Tibial artery (tissue), 4 donors: ENCODE data around the gene NABP2.

ENCODE experiments used
- DNase-seq, 2 donors: peaks; one replicate each; pipeline ENCODE4 v3.0.0-alpha.2; 2019
- H3K27ac ChIP-seq, 2 donors: fragments of 200-600 bp; sonication (generic) in 1 of 2; 1 replicate in 1 of 2; 2 replicates in 1 of 2; pipeline ENCODE4 v1.5.1; 2018 to 2019; ENCODE audit warnings: mild to moderate bottlenecking in 1 of 2
- H3K27me3 ChIP-seq, 2 donors: fragments of 200-600 bp; sonication (generic) in 1 of 2; one replicate each; pipeline versions ENCODE4 v1.5.1 to v1.6.0; 2016 to 2019
- H3K36me3 ChIP-seq, 3 donors: fragments of 200-600 bp; sonication (generic) in 2 of 3; one replicate each; pipeline ENCODE4 v1.5.1; 2016 to 2019; ENCODE audit warnings: mild to moderate bottlenecking in 2 of 3
- H3K4me1 ChIP-seq, 4 donors: fragments of 200-600 bp; sonication (generic) in 2 of 4; 1 replicate in 3 of 4; 2 replicates in 1 of 4; pipeline ENCODE4 v1.5.1; 2016 to 2019
- H3K4me3 ChIP-seq, 2 donors: fragments of 200-600 bp; sonication (generic) in 1 of 2; 1 replicate in 1 of 2; 2 replicates in 1 of 2; pipeline ENCODE4 v1.5.1; 2018 to 2019; ENCODE audit warnings: mild to moderate bottlenecking in 2 of 2
- H3K9me3 ChIP-seq, 3 donors: fragments of 200-600 bp; sonication (generic) in 1 of 3; one replicate each; pipeline ENCODE4 v1.5.1; 2016 to 2019
- intact Hi-C: fragments of 100-400 bp; cut with DNase I; formaldehyde crosslinking; loops from one replicate; pipeline ENCODE4 v1.15.0; 2023; ENCODE audit warnings: low total_unique reads
- TF ChIP-seq, protein P1 (sequence below), 2 experiments: fragments of 200-600 bp in 1 of 2; fragments of 450-650 bp in 1 of 2; IDR thresholded peaks; one replicate each; pipeline ENCODE4 v1.5.1; 2017 to 2019; ENCODE audit warnings: antibody characterized with exemption in 2 of 2, mild to moderate bottlenecking in 1 of 2, moderate library complexity in 1 of 2

NABP2 gene

GRCh38 chr12:56247923-56248322, 23.8 kb downstream of the NABP2 start:
- H3K36me3 ChIP-seq: peaks cover 97 to 99% (median 97%) of the 10 kb centered on the region in 3 donors
- no peaks in the 10 kb centered on the region for H3K9me3 ChIP-seq
- H3K27ac ChIP-seq: no peak overlapping the region
- no peak for DNase-seq
- H3K4me1 ChIP-seq: no peaks in the 10 kb centered on the region
- no peaks in the 10 kb centered on the region for H3K27me3 ChIP-seq
- no peak overlapping the region for H3K4me3 ChIP-seq
- TF ChIP-seq, protein P1, sequence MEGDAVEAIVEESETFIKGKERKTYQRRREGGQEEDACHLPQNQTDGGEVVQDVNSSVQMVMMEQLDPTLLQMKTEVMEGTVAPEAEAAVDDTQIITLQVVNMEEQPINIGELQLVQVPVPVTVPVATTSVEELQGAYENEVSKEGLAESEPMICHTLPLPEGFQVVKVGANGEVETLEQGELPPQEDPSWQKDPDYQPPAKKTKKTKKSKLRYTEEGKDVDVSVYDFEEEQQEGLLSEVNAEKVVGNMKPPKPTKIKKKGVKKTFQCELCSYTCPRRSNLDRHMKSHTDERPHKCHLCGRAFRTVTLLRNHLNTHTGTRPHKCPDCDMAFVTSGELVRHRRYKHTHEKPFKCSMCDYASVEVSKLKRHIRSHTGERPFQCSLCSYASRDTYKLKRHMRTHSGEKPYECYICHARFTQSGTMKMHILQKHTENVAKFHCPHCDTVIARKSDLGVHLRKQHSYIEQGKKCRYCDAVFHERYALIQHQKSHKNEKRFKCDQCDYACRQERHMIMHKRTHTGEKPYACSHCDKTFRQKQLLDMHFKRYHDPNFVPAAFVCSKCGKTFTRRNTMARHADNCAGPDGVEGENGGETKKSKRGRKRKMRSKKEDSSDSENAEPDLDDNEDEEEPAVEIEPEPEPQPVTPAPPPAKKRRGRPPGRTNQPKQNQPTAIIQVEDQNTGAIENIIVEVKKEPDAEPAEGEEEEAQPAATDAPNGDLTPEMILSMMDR (IDR thresholded peaks at IDR 0.05): no peak
- intact Hi-C loops: no loop called here

DNA sequence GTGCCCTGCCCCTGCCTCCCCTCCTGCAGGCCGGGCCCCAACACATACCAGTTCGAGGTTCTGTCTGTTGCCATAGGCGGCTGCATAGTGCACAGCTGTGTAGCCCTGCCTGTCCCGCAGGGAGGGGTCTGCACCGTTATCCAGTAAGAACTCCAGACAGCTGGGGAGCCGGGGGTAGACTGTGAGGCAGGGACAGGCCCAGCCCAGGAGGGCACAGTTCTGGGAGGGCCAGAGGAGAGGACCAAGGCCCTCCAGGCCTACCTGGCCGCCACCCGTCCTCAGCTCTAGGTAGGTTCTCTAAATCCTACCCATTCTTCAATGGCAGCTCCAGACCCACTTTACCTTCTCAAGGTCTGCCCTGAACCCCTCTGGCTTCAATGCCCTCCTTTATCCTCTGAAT, 24.6 kb downstream of the NABP2 start:
- intact Hi-C loops: no loop called here
- DNase-seq: no peak
- TF ChIP-seq, protein P1 (IDR thresholded peaks at IDR 0.05): no peak
- Histone ChIP-seq H3K9me3 (no peaks in the 10 kb centered on the region), H3K36me3 (peaks cover 97 to 99% (median 97%) of the 10 kb centered on the region in 3 donors), H3K27ac (no peak overlapping the region), H3K4me3 (no peak overlapping the region), H3K27me3 (no peaks in the 10 kb centered on the region), H3K4me1 (no peaks in the 10 kb centered on the region)

DNA sequence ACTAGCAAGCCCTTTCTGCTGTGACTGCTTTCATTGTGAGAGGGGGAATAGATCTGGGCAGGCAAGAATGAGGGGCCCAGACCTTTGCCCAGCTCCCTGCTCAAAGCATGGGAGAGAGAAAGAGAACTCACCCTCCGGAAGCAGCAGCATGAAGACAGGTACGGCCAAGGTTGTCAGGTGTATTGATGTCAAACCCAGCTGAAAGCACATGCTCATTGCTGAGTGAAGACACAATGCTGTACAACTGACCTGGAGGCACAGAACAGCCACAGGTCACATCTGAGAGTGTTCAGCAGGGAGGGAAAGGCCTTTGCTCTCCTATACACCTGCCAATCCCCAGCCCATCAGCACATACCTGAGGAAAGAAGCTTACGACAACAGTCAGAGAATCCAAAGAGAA, 28.5 kb downstream of the NABP2 start:
- H3K27me3 ChIP-seq: no peaks in the 10 kb centered on the region
- H3K4me3 ChIP-seq: no peak overlapping the region
- TF ChIP-seq, protein P1 (IDR thresholded peaks at IDR 0.05): no peak
- no peaks in the 10 kb centered on the region for H3K9me3 ChIP-seq
- H3K36me3 ChIP-seq: peaks cover 84 to 85% (median 85%) of the 10 kb centered on the region in 3 donors
- H3K27ac ChIP-seq: no peak overlapping the region
- intact Hi-C loops: no loop called here
- peaks cover 0 to 21% (median 17%) of the 10 kb centered on the region in 4 donors for H3K4me1 ChIP-seq
- no peak for DNase-seq

GRCh38 chr12:56253091-56253490, 28.9 kb downstream of the NABP2 start:
- intact Hi-C loops: no loop called here
- Histone ChIP-seq H3K36me3 (peaks cover 79 to 81% (median 80%) of the 10 kb centered on the region in 3 donors), H3K27me3 (no peaks in the 10 kb centered on the region), H3K9me3 (no peaks in the 10 kb centered on the region), H3K4me1 (peaks cover 0 to 21% (median 17%) of the 10 kb centered on the region in 4 donors), H3K27ac (no peak overlapping the region), H3K4me3 (no peak overlapping the region)
- no peak for DNase-seq
- TF ChIP-seq, protein P1 (IDR thresholded peaks at IDR 0.05): no peak

DNA sequence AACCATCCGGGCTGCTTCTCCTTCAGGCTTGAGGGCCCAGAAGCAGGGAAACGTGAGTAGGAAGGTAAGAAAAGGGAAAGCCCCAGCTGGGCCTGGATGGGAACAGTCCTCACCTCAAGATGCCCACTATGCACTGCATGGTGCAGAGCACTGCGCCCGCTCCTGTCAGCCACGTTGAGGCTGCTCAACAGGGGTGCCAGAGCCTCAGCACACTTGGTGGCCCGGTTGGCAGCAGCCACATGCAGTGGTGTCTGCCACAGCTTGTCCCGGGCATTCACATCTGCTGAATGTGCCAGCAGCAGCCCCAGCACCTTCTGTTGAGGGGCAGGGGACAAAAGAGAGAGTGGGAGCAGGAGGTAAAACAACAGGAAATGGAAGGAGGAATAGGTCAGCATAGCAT, 31.5 kb downstream of the NABP2 start:
- no peak for DNase-seq
- Histone ChIP-seq H3K27me3 (no peaks in the 10 kb centered on the region), H3K27ac (peak overlapping the region in 1 of 2 donors; percentile 85), H3K4me3 (no peak overlapping the region), H3K9me3 (no peaks in the 10 kb centered on the region), H3K36me3 (peaks cover 53 to 57% (median 55%) of the 10 kb centered on the region in 3 donors), H3K4me1 (peaks cover 0 to 31% (median 24%) of the 10 kb centered on the region in 4 donors)
- intact Hi-C loops: no loop called here
- TF ChIP-seq, protein P1 (IDR thresholded peaks at IDR 0.05): no peak
